Liver (tissue), 3 donors: ENCODE data around the gene PRR22.

ENCODE experiments used
- NR2F2 ChIP-seq: IDR thresholded peaks from 2 replicates; pipeline ENCODE4 v1.6.1; 2016; ENCODE audit warnings: antibody characterized with exemption
- RXRA ChIP-seq, 2 donors: IDR thresholded peaks; 2 replicates each; pipeline ENCODE4 v1.6.1; 2017 to 2018; ENCODE audit warnings: antibody characterized with exemption in 2 of 2, mild to moderate bottlenecking in 1 of 2
- SP1 ChIP-seq: IDR thresholded peaks from 2 replicates; pipeline ENCODE4 v1.6.1; 2018; ENCODE audit warnings: antibody characterized with exemption, mild to moderate bottlenecking
- TF ChIP-seq, protein P1 (sequence below): fragments of 150-350 bp; IDR thresholded peaks from 2 replicates; pipeline ENCODE4 v1.5.1; 2017; ENCODE audit warnings: improper control_type of control experiment, low read depth, low read length; ENCODE audit not compliant: missing input control
- TF ChIP-seq, protein P2 (sequence below): IDR thresholded peaks from 2 replicates; pipeline ENCODE4 v1.6.1; 2016; ENCODE audit warnings: antibody characterized with exemption, mild to moderate bottlenecking
- donor health status: healthy.
- donor health status: healthy.

DNA sequence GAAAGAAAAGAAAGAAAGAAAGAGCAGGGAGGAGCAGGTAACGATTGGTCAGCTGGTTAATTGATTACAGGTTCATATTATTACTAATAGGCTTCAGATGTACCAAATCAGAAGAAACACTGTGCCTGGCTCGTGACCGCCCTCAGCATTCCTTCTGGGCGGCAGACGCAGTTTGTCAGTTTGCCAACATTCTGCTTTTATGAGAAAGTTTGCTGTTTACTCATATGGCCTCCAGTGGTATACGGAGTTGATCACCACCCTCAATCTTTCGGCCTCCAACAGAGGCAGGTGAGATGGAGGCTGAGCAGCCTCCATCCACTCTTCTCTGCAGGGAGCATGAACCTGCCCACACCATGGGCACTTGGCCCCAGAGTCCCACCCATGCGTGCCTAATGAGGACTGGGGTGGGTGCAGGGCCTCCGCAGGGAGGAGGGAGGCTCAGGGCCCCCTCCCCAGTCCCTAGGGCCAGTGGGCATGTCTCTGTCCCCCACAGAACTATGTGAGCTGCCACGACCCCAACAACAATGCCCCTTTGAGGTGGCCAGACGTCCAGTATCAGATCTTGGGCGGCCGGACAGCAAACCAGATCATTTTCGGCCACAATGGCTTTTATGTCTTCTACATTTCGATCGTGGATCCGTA is 8.8 kb downstream of the PRR22 start:
- TF ChIP-seq SP1: no peak
- TF ChIP-seq, protein P1, sequence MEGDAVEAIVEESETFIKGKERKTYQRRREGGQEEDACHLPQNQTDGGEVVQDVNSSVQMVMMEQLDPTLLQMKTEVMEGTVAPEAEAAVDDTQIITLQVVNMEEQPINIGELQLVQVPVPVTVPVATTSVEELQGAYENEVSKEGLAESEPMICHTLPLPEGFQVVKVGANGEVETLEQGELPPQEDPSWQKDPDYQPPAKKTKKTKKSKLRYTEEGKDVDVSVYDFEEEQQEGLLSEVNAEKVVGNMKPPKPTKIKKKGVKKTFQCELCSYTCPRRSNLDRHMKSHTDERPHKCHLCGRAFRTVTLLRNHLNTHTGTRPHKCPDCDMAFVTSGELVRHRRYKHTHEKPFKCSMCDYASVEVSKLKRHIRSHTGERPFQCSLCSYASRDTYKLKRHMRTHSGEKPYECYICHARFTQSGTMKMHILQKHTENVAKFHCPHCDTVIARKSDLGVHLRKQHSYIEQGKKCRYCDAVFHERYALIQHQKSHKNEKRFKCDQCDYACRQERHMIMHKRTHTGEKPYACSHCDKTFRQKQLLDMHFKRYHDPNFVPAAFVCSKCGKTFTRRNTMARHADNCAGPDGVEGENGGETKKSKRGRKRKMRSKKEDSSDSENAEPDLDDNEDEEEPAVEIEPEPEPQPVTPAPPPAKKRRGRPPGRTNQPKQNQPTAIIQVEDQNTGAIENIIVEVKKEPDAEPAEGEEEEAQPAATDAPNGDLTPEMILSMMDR: no peak
- TF ChIP-seq, protein P2, sequence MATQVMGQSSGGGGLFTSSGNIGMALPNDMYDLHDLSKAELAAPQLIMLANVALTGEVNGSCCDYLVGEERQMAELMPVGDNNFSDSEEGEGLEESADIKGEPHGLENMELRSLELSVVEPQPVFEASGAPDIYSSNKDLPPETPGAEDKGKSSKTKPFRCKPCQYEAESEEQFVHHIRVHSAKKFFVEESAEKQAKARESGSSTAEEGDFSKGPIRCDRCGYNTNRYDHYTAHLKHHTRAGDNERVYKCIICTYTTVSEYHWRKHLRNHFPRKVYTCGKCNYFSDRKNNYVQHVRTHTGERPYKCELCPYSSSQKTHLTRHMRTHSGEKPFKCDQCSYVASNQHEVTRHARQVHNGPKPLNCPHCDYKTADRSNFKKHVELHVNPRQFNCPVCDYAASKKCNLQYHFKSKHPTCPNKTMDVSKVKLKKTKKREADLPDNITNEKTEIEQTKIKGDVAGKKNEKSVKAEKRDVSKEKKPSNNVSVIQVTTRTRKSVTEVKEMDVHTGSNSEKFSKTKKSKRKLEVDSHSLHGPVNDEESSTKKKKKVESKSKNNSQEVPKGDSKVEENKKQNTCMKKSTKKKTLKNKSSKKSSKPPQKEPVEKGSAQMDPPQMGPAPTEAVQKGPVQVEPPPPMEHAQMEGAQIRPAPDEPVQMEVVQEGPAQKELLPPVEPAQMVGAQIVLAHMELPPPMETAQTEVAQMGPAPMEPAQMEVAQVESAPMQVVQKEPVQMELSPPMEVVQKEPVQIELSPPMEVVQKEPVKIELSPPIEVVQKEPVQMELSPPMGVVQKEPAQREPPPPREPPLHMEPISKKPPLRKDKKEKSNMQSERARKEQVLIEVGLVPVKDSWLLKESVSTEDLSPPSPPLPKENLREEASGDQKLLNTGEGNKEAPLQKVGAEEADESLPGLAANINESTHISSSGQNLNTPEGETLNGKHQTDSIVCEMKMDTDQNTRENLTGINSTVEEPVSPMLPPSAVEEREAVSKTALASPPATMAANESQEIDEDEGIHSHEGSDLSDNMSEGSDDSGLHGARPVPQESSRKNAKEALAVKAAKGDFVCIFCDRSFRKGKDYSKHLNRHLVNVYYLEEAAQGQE: no peak
- TF ChIP-seq NR2F2: no peak
- no peak for TF ChIP-seq RXRA (IDR thresholded peaks at IDR 0.05)
